SH-SY5Y (cell line): ENCODE measurements around the gene XDH.

Experiments used
- GATA2 ChIP-seq: IDR thresholded peaks from 2 replicates; pipeline ENCODE4 v1.6.1; 2011; ENCODE audit warnings: mild to moderate bottlenecking, low read depth, low read length
- GATA3 ChIP-seq: IDR thresholded peaks from 2 replicates; pipeline ENCODE4 v1.6.1; 2011; ENCODE audit warnings: low read depth, mild to moderate bottlenecking, low read length, moderate library complexity

The XDH gene

GRCh38 chr2:31334311-31335026, 80.1 kb downstream of the XDH start:
- TF ChIP-seq GATA3 (no peak), GATA2 (no peak)

- TF ChIP-seq GATA2 (no peak), GATA3 (no peak)
Measured at GRCh38 chr2:31333527-31334183, 80.9 kb downstream of the XDH start.

GRCh38 chr2:31333046-31333445, 81.5 kb downstream of the XDH start:
- TF ChIP-seq GATA3: no peak
- TF ChIP-seq GATA2: no peak

- TF ChIP-seq GATA3 (no peak), GATA2 (no peak)
Measured at GRCh38 chr2:31332521-31332920, 82.0 kb downstream of the XDH start.

- TF ChIP-seq GATA2: no peak
- no peak for TF ChIP-seq GATA3
Measured at GRCh38 chr2:31331156-31331555, 83.4 kb downstream of the XDH start.

GRCh38 chr2:31329081-31329625, 85.4 kb downstream of the XDH start:
- TF ChIP-seq GATA2 (no peak), GATA3 (no peak)

GRCh38 chr2:31328026-31328425, 86.5 kb downstream of the XDH start:
- TF ChIP-seq GATA3 (no peak), GATA2 (no peak)

- TF ChIP-seq GATA3: no peak
- TF ChIP-seq GATA2: no peak
Measured at GRCh38 chr2:31327505-31327904, 87.0 kb downstream of the XDH start.

GRCh38 chr2:31324016-31324633, 90.4 kb downstream of the XDH start:
- no peak for TF ChIP-seq GATA2
- TF ChIP-seq GATA3: no peak

- TF ChIP-seq GATA3 (no peak), GATA2 (no peak)
Measured at GRCh38 chr2:31322371-31322770, 92.2 kb downstream of the XDH start.

- TF ChIP-seq GATA2: no peak
- TF ChIP-seq GATA3: no peak
Measured at GRCh38 chr2:31319406-31320175, 95.0 kb downstream of the XDH start.

GRCh38 chr2:31318361-31319336, 95.9 kb downstream of the XDH start:
- TF ChIP-seq GATA3 (no peak), GATA2 (no peak)

GRCh38 chr2:31317396-31317795, 97.1 kb downstream of the XDH start:
- TF ChIP-seq GATA2 (no peak), GATA3 (no peak)

- TF ChIP-seq GATA3 (no peak), GATA2 (no peak)
Measured at GRCh38 chr2:31314761-31315160, 99.8 kb downstream of the XDH start.
